H1 (cell line): Measurements from ENCODE around the gene OOSP3. TPM values are rescaled to one million over a fixed set of nuclear protein-coding genes. Genes with fewer than 3 reads are reported as not detected.

Source experiments
- CTCF ChIA-PET: fragments of 300-600 bp; sonication (Branson Sonifier 250); formaldehyde crosslinking; loops from one replicate; lab custom pipeline; 2021; ENCODE audit not compliant: partially characterized antibody; lab: Charles Lee
- POLR2A ChIA-PET: fragments of 300-600 bp; sonication (Branson Sonifier 250); formaldehyde crosslinking; loops from one replicate; lab custom pipeline; 2021; ENCODE audit warnings: inconsistent platforms; ENCODE audit not compliant: partially characterized antibody; lab: Charles Lee
- DNase-seq, 2 experiments: peaks; one replicate each; pipeline versions ENCODE4 v3.0.0 to v3.0.0-alpha.2; 2010 to 2022; ENCODE audit warnings: low spot score in 2 of 2, low read depth in 1 of 2, mixed read lengths in 1 of 2
- FAIRE-seq: peaks from 2 replicates; lab custom pipeline; 2011; peaks lifted over from hg19 to GRCh38; lab: Jason Lieb, UNC
- H2AFZ ChIP-seq: 2 replicates; pipeline ENCODE4 v1.8.1; 2012; ENCODE audit warnings: low read length, inconsistent platforms
- H2AK5ac ChIP-seq: 2 replicates; pipeline ENCODE4 v1.6.1; 2013; ENCODE audit warnings: low read depth, low read length
- H2BK120ac ChIP-seq: replicated peaks from 2 replicates; pipeline ENCODE3; 2013; ENCODE audit warnings: low read depth, low read length, inconsistent platforms
- H2BK12ac ChIP-seq: 2 replicates; pipeline ENCODE4 v1.6.1; 2013; ENCODE audit warnings: low read depth, low read length
- H2BK15ac ChIP-seq: 2 replicates; pipeline ENCODE4 v1.6.1; 2013; ENCODE audit warnings: low read length
- H2BK20ac ChIP-seq: 2 replicates; pipeline ENCODE4 v1.6.1; 2013; ENCODE audit warnings: low read length
- H2BK5ac ChIP-seq: 2 replicates; pipeline ENCODE4 v1.6.1; 2013; ENCODE audit warnings: low read depth, low read length
- H3K14ac ChIP-seq: 2 replicates; pipeline ENCODE4 v1.6.1; 2013; ENCODE audit warnings: inconsistent platforms; ENCODE audit not compliant: insufficient read length
- H3K18ac ChIP-seq: 2 replicates; pipeline ENCODE4 v1.6.1; 2013; ENCODE audit warnings: low read length; ENCODE audit errors: extremely low read depth
- H3K23ac ChIP-seq: 2 replicates; pipeline ENCODE4 v1.6.1; 2013; ENCODE audit warnings: inconsistent platforms; ENCODE audit not compliant: insufficient read length
- H3K23me2 ChIP-seq: 2 replicates; pipeline ENCODE4 v1.6.1; 2013; ENCODE audit warnings: low read depth, low read length
- H3K27ac ChIP-seq: 2 replicates; pipeline ENCODE4 v1.6.1; 2011; ENCODE audit warnings: low read depth, low read length, inconsistent platforms
- H3K27me3 ChIP-seq, 4 experiments: replicated peaks in 1 of 4; 1 replicate in 1 of 4; 2 replicates in 3 of 4; pipeline versions ENCODE4 v1.6.1 to v1.8.1; 2011 to 2013; ENCODE audit warnings: low read length in 3 of 4, mild to moderate bottlenecking in 3 of 4, inconsistent platforms in 2 of 4, mixed read lengths in 2 of 4, moderate library complexity in 1 of 4; ENCODE audit not compliant: control insufficient read depth in 3 of 4, insufficient read depth in 3 of 4; ENCODE audit errors: extremely low read depth in 1 of 4
- H3K36me3 ChIP-seq, 4 experiments: 2 replicates each; pipeline versions ENCODE4 v1.6.1 to v1.8.1; 2011 to 2013; ENCODE audit warnings: mild to moderate bottlenecking in 4 of 4, low read length in 3 of 4, moderate library complexity in 2 of 4, control low read depth in 1 of 4, inconsistent platforms in 1 of 4; ENCODE audit not compliant: insufficient read depth in 4 of 4, control insufficient read depth in 2 of 4
- H3K4ac ChIP-seq: replicated peaks from 2 replicates; pipeline ENCODE3; 2013; ENCODE audit warnings: low read length, low read depth, mixed read lengths, inconsistent platforms; ENCODE audit not compliant: insufficient read length
- H3K4me1 ChIP-seq, 4 experiments: replicated peaks in 1 of 4; 1 replicate in 1 of 4; 2 replicates in 3 of 4; pipeline versions ENCODE4 v1.6.1 to v1.8.1; 2011 to 2013; ENCODE audit warnings: low read length in 3 of 4, inconsistent platforms in 2 of 4, mixed read lengths in 1 of 4; ENCODE audit not compliant: insufficient read depth in 4 of 4, control insufficient read depth in 3 of 4
- H3K4me2 ChIP-seq, 2 experiments: 2 replicates each; pipeline versions ENCODE4 v1.6.1 to v1.8.1; 2011 to 2013; ENCODE audit warnings: low read depth in 2 of 2, low read length in 2 of 2, control low read depth in 1 of 2, inconsistent platforms in 1 of 2, mild to moderate bottlenecking in 1 of 2; ENCODE audit not compliant: insufficient read depth in 1 of 2
- H3K4me3 ChIP-seq, 4 experiments: fragments of 200-600, 300-600 bp in 1 of 4; sonication (generic), shearing (Covaris generic), sonication (Bioruptor Twin) in 1 of 4; 2 replicates each; pipeline versions ENCODE4 v1.5.1 to v1.8.1; 2011 to 2016; ENCODE audit warnings: low read length in 4 of 4, low read depth in 3 of 4, control low read depth in 2 of 4, inconsistent platforms in 2 of 4, mild to moderate bottlenecking in 2 of 4, mixed read lengths in 1 of 4, moderate library complexity in 1 of 4; ENCODE audit not compliant: insufficient read depth in 2 of 4; ENCODE audit errors: extremely low read depth in 1 of 4
- H3K56ac ChIP-seq: replicated peaks from 2 replicates; pipeline ENCODE3; 2013; ENCODE audit warnings: low read depth, mild to moderate bottlenecking, mixed read lengths, low read length, inconsistent platforms; ENCODE audit not compliant: insufficient read length
- H3K79me1 ChIP-seq: 2 replicates; pipeline ENCODE4 v1.6.1; 2013; ENCODE audit warnings: low read depth, low read length, control low read depth
- H3K79me2 ChIP-seq, 2 experiments: 2 replicates each; pipeline versions ENCODE4 v1.6.1 to v1.8.1; 2012 to 2013; ENCODE audit warnings: low read length in 2 of 2, mild to moderate bottlenecking in 2 of 2, inconsistent platforms in 1 of 2; ENCODE audit not compliant: insufficient read depth in 2 of 2, control insufficient read depth in 1 of 2
- H3K9ac ChIP-seq, 4 experiments: replicated peaks in 1 of 4; 1 replicate in 1 of 4; 2 replicates in 3 of 4; pipeline versions ENCODE4 v1.6.1 to v1.8.1; 2011 to 2013; ENCODE audit warnings: low read depth in 3 of 4, low read length in 3 of 4, control low read depth in 2 of 4, mild to moderate bottlenecking in 2 of 4, moderate library complexity in 2 of 4, inconsistent platforms in 1 of 4; ENCODE audit errors: extremely low read depth in 1 of 4
- H3K9me3 ChIP-seq, 2 experiments: 2 replicates each; pipeline versions ENCODE4 v1.6.1 to v1.8.1; 2012 to 2013; ENCODE audit warnings: mild to moderate bottlenecking in 2 of 2, moderate library complexity in 2 of 2, control low read depth in 1 of 2, inconsistent platforms in 1 of 2, low read depth in 1 of 2, low read length in 1 of 2, mixed read lengths in 1 of 2; ENCODE audit not compliant: insufficient read depth in 2 of 2
- H4K20me1 ChIP-seq, 2 experiments: replicated peaks in 1 of 2; 2 replicates each; pipeline versions ENCODE3 to v1.8.1; 2011 to 2013; ENCODE audit warnings: inconsistent platforms in 2 of 2, low read length in 2 of 2, mild to moderate bottlenecking in 1 of 2; ENCODE audit not compliant: insufficient read depth in 2 of 2, control insufficient read depth in 1 of 2
- H4K5ac ChIP-seq: 2 replicates; pipeline ENCODE4 v1.6.1; 2013; ENCODE audit warnings: low read length, low read depth, mixed read lengths, inconsistent platforms; ENCODE audit not compliant: insufficient read length
- H4K8ac ChIP-seq: 2 replicates; pipeline ENCODE4 v1.8.0; 2013; ENCODE audit warnings: mild to moderate bottlenecking, moderate library complexity, low read length, inconsistent platforms; ENCODE audit not compliant: insufficient read depth; ENCODE audit errors: extremely low read depth
- H4K91ac ChIP-seq: replicated peaks from 2 replicates; pipeline ENCODE3; 2013; ENCODE audit warnings: low read length, mixed read lengths, inconsistent platforms; ENCODE audit not compliant: insufficient read length
- BACH1 ChIP-seq: IDR thresholded peaks from 2 replicates; pipeline ENCODE4 v1.6.1; 2012; ENCODE audit warnings: low read length, improper control_type of control experiment
- CEBPB ChIP-seq: IDR thresholded peaks from 2 replicates; pipeline ENCODE4 v1.6.1; 2012; ENCODE audit warnings: low read depth, low read length
- HDAC2 ChIP-seq, 2 experiments: fragments of 300-600 bp in 1 of 2; sonication (generic) in 1 of 2; IDR thresholded peaks; 2 replicates each; pipeline ENCODE4 v1.6.1; 2011 to 2012; ENCODE audit warnings: low read depth in 2 of 2, low read length in 2 of 2, mild to moderate bottlenecking in 2 of 2, moderate library complexity in 2 of 2, borderline replicate concordance in 1 of 2, inconsistent platforms in 1 of 2
- MAFK ChIP-seq: IDR thresholded peaks from 2 replicates; pipeline ENCODE4 v1.6.1; 2012; ENCODE audit warnings: low read depth, mild to moderate bottlenecking, improper control_type of control experiment, low read length
- NANOG ChIP-seq: IDR thresholded peaks from 2 replicates; pipeline ENCODE4 v1.6.1; 2011; ENCODE audit warnings: low read length, low read depth, mild to moderate bottlenecking, inconsistent platforms; ENCODE audit not compliant: insufficient read depth, poor library complexity, severe bottlenecking
- WGBS, 2 experiments: shearing (Covaris generic) in 1 of 2; methylation state at CpG; one replicate each; pipeline versions ENCODE4 v1.1.6 to v1.1.7; 2013 to 2015; ENCODE audit warnings: low lambda C conversion rate in 2 of 2, mixed read lengths in 2 of 2, inconsistent platforms in 1 of 2, low coverage in 1 of 2, missing lambda C conversion rate in 1 of 2; ENCODE audit not compliant: insufficient replicate concordance in 2 of 2, insufficient coverage in 1 of 2, insufficient read length in 1 of 2; ENCODE audit errors: extremely low coverage in 1 of 2, missing lambda C conversion rate in 1 of 2; 5-methylcytosine and 5-hydroxymethylcytosine counted together
- polyA plus RNA-seq, 7 experiments: library from polyadenylated mRNA; depleted of rRNA in 3 of 7; stranded (reverse) in 5 of 7; unstranded in 2 of 7; fragments of >200 nt in 5 of 7; fragments of 200-250 nt in 2 of 7; gene quantifications; 1 replicate in 5 of 7; 2 replicates in 1 of 7; 4 replicates in 1 of 7; pipeline versions ENCODE4 v1.2.1 to v1.2.3, GENCODE V29; 2011 to 2013; ENCODE audit warnings: missing spikeins in 2 of 7, mixed read lengths in 2 of 7
- total RNA-seq: library from RNA; stranded (reverse); fragmentation: NEBNext Ultra II Directional; extraction: Animal tissue kit (Norgen Biotek cat#: 25700); gene quantifications from 2 replicates; pipeline ENCODE4 v1.2.1, GENCODE V29; 2021

Gene OOSP3
- total and polyA plus RNA-seq, 2 of the 8 experiments (the other 6 are each of a cell fraction or from before 2014, with no cell fraction given) = not detected

GRCh38 chr11:59866397-59866796, 12.2 kb upstream of the OOSP3 start, which contains the start of gene TCN1:
Gene TCN1, minus strand, starts transcription at chr11:59866487. Its CDS starts 17 bp downstream, at chr11:59866470.
- Histone ChIP-seq H4K20me1 (no peaks in the 10 kb centered on the region), H3K27me3 (no peaks in the 10 kb centered on the region), H2BK20ac (no peak within 1 kb of the TSS), H4K8ac (no peak within 1 kb of the TSS), H3K27ac (no peak within 1 kb of the TSS), H3K9ac (no peak within 1 kb of the TSS), H2AFZ (no peak within 1 kb of the TSS), H3K4me1 (no peaks in the 10 kb centered on the region), H3K4ac (no peak within 1 kb of the TSS), H3K36me3 (no peaks in the 10 kb centered on the region), H3K56ac (no peak within 1 kb of the TSS), H2AK5ac (no peak within 1 kb of the TSS), H3K18ac (no peak within 1 kb of the TSS), H3K23me2 (no peaks in the 10 kb centered on the region), H3K79me2 (no peaks in the 10 kb centered on the region), H3K9me3 (no peaks in the 10 kb centered on the region; a peak in 1 of 4 replicates), H2BK120ac (no peak within 1 kb of the TSS), H3K4me3 (no peak within 1 kb of the TSS), H4K91ac (no peak within 1 kb of the TSS), H3K14ac (no peak within 1 kb of the TSS), H2BK15ac (no peak within 1 kb of the TSS), H3K23ac (no peak within 1 kb of the TSS), H3K4me2 (no peak within 1 kb of the TSS), H2BK5ac (no peak within 1 kb of the TSS), H3K79me1 (no peaks in the 10 kb centered on the region), H2BK12ac (no peak within 1 kb of the TSS), H4K5ac (no peak within 1 kb of the TSS)
- POLR2A ChIA-PET = no interaction called here
- CTCF ChIA-PET = interaction anchor here (1.1 kb wide), 1 partner anchor 45 kb away, joined by 3 read pairs; no protein-coding TSS in a partner anchor
- WGBS, 2 experiments = 88% methylated on average over 3 of the region's 3 CpGs; no CpG with 5 or more reads in 1 of the 2 experiments
- no peak for FAIRE-seq
- no peak for DNase-seq
- TF ChIP-seq MAFK = no peak
- no peak for TF ChIP-seq BACH1
- no peak for TF ChIP-seq NANOG
- peak; percentile 81 for TF ChIP-seq CEBPB
- TF ChIP-seq HDAC2 (IDR thresholded peaks at IDR 0.05; ENCODE audit: borderline replicate concordance in 1 of 2, low read depth in 2 of 2, low read length in 2 of 2) = no peak
